CD14-positive monocyte (primary cell): ENCODE measurements around the gene RDH14. TPM values are rescaled to one million over a fixed set of nuclear protein-coding genes. Genes with fewer than 3 reads are reported as not detected.

ENCODE experiments used
- DNase-seq, 3 donors: peaks; one replicate each; pipeline ENCODE4 v3.0.0-alpha.2; 2011 to 2022
- H2AFZ ChIP-seq: 2 replicates; pipeline ENCODE4 v1.6.0; 2012; ENCODE audit warnings: mild to moderate bottlenecking, low read depth, low read length, inconsistent platforms; ENCODE audit not compliant: insufficient read depth, poor library complexity, severe bottlenecking
- H3K27ac ChIP-seq, 2 donors: 1 replicate in 1 of 2; 2 replicates in 1 of 2; pipeline ENCODE4 v1.5.1; 2012 to 2013; ENCODE audit warnings: low read length in 2 of 2, control low read depth in 1 of 2, inconsistent platforms in 1 of 2, low read depth in 1 of 2, mild to moderate bottlenecking in 1 of 2
- H3K27me3 ChIP-seq, 2 donors: one replicate each; pipeline versions ENCODE4 v1.6.0 to v1.6.1; 2011 to 2013; ENCODE audit warnings: low read length in 2 of 2; ENCODE audit not compliant: control insufficient read depth in 2 of 2, insufficient read depth in 2 of 2
- H3K36me3 ChIP-seq, 2 donors: replicated peaks in 1 of 2; 1 replicate in 1 of 2; 2 replicates in 1 of 2; pipeline versions ENCODE4 v1.5.1 to v1.6.1; 2012 to 2013; ENCODE audit warnings: low read length in 2 of 2, control low read depth in 1 of 2, inconsistent platforms in 1 of 2, mild to moderate bottlenecking in 1 of 2; ENCODE audit not compliant: insufficient read depth in 2 of 2, control insufficient read depth in 1 of 2
- H3K4me1 ChIP-seq, 2 donors: 1 replicate in 1 of 2; 2 replicates in 1 of 2; pipeline versions ENCODE4 v1.5.1 to v1.6.1; 2012 to 2013; ENCODE audit warnings: low read length in 2 of 2, control low read depth in 1 of 2, inconsistent platforms in 1 of 2, mild to moderate bottlenecking in 1 of 2, moderate library complexity in 1 of 2; ENCODE audit not compliant: insufficient read depth in 2 of 2, control insufficient read depth in 1 of 2
- H3K4me2 ChIP-seq: replicated peaks from 2 replicates; pipeline ENCODE3; 2012; ENCODE audit warnings: low read length, moderate library complexity, mild to moderate bottlenecking; ENCODE audit not compliant: poor library complexity, severe bottlenecking; ENCODE audit errors: extremely low read depth
- H3K4me3 ChIP-seq, 3 experiments: fragments of 200-600 bp in 1 of 3; sonication (generic) in 1 of 3; replicated peaks in 1 of 3; 1 replicate in 2 of 3; 2 replicates in 1 of 3; pipeline ENCODE4 v1.5.1; 2011 to 2013; ENCODE audit warnings: low read length in 3 of 3, mild to moderate bottlenecking in 3 of 3, control low read depth in 2 of 3, low read depth in 2 of 3, inconsistent platforms in 1 of 3, moderate library complexity in 1 of 3
- H3K79me2 ChIP-seq: 2 replicates; pipeline ENCODE4 v1.6.0; 2012; ENCODE audit warnings: mild to moderate bottlenecking, control low read depth, inconsistent platforms, low read length, moderate library complexity; ENCODE audit not compliant: insufficient read depth
- H3K9ac ChIP-seq: 2 replicates; pipeline ENCODE4 v1.6.0; 2017; ENCODE audit warnings: low read length, mild to moderate bottlenecking; ENCODE audit not compliant: insufficient read depth, poor library complexity, severe bottlenecking
- H3K9me3 ChIP-seq, 2 donors: replicated peaks in 1 of 2; 1 replicate in 1 of 2; 2 replicates in 1 of 2; pipeline versions ENCODE4 v1.5.1 to v1.6.1; 2012 to 2013; ENCODE audit warnings: low read length in 2 of 2, control low read depth in 1 of 2; ENCODE audit not compliant: control insufficient read depth in 1 of 2, insufficient read depth in 1 of 2
- H4K20me1 ChIP-seq: 2 replicates; pipeline ENCODE4 v1.6.0; 2012; ENCODE audit warnings: mild to moderate bottlenecking, low read length, control low read depth, moderate library complexity; ENCODE audit not compliant: insufficient read depth
- H3K27ac Mint-ChIP-seq, 7 donors: one replicate each; pipeline ENCODE4 v1.8.0; 2020; ENCODE audit warnings: mild to moderate bottlenecking in 7 of 7, mixed read lengths in 7 of 7, moderate library complexity in 6 of 7, inconsistent platforms in 2 of 7
- H3K27me3 Mint-ChIP-seq, 3 donors: one replicate each; pipeline ENCODE4 v1.8.0; 2021 to 2022; ENCODE audit warnings: low read depth in 3 of 3, mild to moderate bottlenecking in 3 of 3, mixed read lengths in 3 of 3, moderate library complexity in 3 of 3, inconsistent platforms in 1 of 3
- H3K36me3 Mint-ChIP-seq, 2 donors: one replicate each; pipeline ENCODE4 v1.8.0; 2020; ENCODE audit warnings: mixed read lengths in 2 of 2, inconsistent platforms in 1 of 2, mild to moderate bottlenecking in 1 of 2
- H3K4me1 Mint-ChIP-seq: one replicate; pipeline ENCODE4 v1.8.0; 2020; ENCODE audit warnings: mild to moderate bottlenecking, mixed read lengths
- H3K4me3 Mint-ChIP-seq, 2 donors: one replicate each; pipeline ENCODE4 v1.8.0; 2020; ENCODE audit warnings: mild to moderate bottlenecking in 2 of 2, mixed read lengths in 2 of 2, moderate library complexity in 1 of 2
- H3K9me3 Mint-ChIP-seq, 7 donors: one replicate each; pipeline ENCODE4 v1.8.0; 2020 to 2022; ENCODE audit warnings: mixed read lengths in 7 of 7, mild to moderate bottlenecking in 6 of 7, moderate library complexity in 6 of 7, inconsistent platforms in 2 of 7
- WGBS: methylation state at CpG from one replicate; pipeline ENCODE4 v1.1.5; 2013; ENCODE audit warnings: missing lambda C conversion rate; ENCODE audit not compliant: insufficient coverage; 5-methylcytosine and 5-hydroxymethylcytosine counted together
- intact Hi-C, 2 donors: fragments of 100-400 bp; cut with micrococcal nuclease; formaldehyde crosslinking; loops; one replicate each; pipeline versions ENCODE4 v1.15.0 to v1.15.1; 2023
- polyA plus RNA-seq, 3 donors: library from polyadenylated mRNA; depleted of rRNA in 1 of 3; unstranded in 2 of 3; stranded (reverse) in 1 of 3; fragments of 300-500 nt in 2 of 3; fragments of >200 nt in 1 of 3; fragmentation: Illumina TruSeq in 2 of 3; gene quantifications; 1 replicate in 2 of 3; 2 replicates in 1 of 3; pipeline ENCODE4 v1.2.3, GENCODE V29; 2012 to 2021
- TF ChIP-seq, protein P1 (sequence below): fragments of 200-600 bp; IDR thresholded peaks from one replicate; pipeline ENCODE4 v1.8.0; 2022; ENCODE audit warnings: antibody characterized with exemption, mild to moderate bottlenecking

The RDH14 gene
- polyA plus RNA-seq, 3 donors = 5.5 to 16.3 (median 14.3) TPM

GRCh38 chr2:18600255-18600613 is 39.8 kb upstream of the RDH14 start:
- Histone ChIP-seq H3K27me3 (no peaks in the 10 kb centered on the region), H3K9ac (no peak overlapping the region), H3K4me3 (no peak overlapping the region), H3K27ac (no peak overlapping the region), H3K36me3 (no peaks in the 10 kb centered on the region), H3K4me2 (no peak overlapping the region), H3K79me2 (no peaks in the 10 kb centered on the region), H4K20me1 (no peaks in the 10 kb centered on the region), H3K4me1 (no peaks in the 10 kb centered on the region), H3K9me3 (peaks cover 0 to 4% of the 10 kb centered on the region in 2 donors), H2AFZ (no peak overlapping the region)
- Mint-ChIP-seq H3K9me3 (peaks cover 0 to 6% (median 2%) of the 10 kb centered on the region in 7 donors), H3K4me1 (no peaks in the 10 kb centered on the region), H3K36me3 (no peaks in the 10 kb centered on the region), H3K27me3 (no peaks in the 10 kb centered on the region), H3K27ac (no peak overlapping the region), H3K4me3 (no peak overlapping the region)
- no CpG with 5 or more reads among the region's 2 CpGs for WGBS
- DNase-seq = no peak
- intact Hi-C loops = no loop called here
- TF ChIP-seq, protein P1, sequence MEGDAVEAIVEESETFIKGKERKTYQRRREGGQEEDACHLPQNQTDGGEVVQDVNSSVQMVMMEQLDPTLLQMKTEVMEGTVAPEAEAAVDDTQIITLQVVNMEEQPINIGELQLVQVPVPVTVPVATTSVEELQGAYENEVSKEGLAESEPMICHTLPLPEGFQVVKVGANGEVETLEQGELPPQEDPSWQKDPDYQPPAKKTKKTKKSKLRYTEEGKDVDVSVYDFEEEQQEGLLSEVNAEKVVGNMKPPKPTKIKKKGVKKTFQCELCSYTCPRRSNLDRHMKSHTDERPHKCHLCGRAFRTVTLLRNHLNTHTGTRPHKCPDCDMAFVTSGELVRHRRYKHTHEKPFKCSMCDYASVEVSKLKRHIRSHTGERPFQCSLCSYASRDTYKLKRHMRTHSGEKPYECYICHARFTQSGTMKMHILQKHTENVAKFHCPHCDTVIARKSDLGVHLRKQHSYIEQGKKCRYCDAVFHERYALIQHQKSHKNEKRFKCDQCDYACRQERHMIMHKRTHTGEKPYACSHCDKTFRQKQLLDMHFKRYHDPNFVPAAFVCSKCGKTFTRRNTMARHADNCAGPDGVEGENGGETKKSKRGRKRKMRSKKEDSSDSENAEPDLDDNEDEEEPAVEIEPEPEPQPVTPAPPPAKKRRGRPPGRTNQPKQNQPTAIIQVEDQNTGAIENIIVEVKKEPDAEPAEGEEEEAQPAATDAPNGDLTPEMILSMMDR = no peak

DNA sequence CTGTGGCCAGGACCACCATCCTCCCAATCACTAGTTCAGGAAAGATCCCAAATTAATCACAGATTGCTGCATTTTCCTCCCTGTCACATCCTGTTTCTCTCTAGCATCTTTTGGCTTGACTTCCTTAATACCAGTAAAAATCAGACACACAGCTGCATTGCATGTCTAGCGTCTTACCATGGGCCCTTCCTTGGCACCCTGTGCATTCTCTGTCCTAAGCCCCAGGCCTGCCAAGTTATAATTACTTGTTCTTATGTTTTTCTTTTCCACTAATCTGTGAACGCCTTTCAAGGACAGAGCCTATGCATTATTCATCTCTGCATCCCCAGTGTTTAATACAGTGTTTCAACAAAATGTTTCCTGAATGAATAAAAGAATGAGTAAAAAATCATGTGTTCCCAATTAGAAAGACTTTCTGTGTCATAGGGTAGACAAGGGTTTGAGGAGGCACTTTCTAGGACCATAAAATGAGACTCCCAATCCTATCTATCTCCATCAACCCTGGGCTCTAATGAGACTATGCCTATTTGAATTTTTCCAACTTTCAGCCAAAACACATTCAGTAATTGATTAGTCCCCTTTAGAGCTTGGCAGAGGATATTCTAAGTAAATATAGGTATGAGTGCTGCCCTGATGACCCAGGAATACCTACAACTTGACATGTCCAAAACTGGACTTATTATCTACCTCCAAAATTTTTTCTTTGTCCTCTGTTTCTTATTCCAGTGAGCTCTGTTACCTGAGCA is 39.2 kb upstream of the RDH14 start:
- Histone ChIP-seq H3K36me3 (no peaks in the 10 kb centered on the region), H2AFZ (no peak overlapping the region), H3K4me2 (no peak overlapping the region), H3K79me2 (no peaks in the 10 kb centered on the region), H3K4me3 (no peak overlapping the region), H3K9me3 (peaks cover 0 to 4% of the 10 kb centered on the region in 2 donors), H3K27ac (no peak overlapping the region), H4K20me1 (no peaks in the 10 kb centered on the region), H3K4me1 (no peaks in the 10 kb centered on the region), H3K27me3 (no peaks in the 10 kb centered on the region), H3K9ac (no peak overlapping the region)
- no peak overlapping the region for H3K4me3 Mint-ChIP-seq
- TF ChIP-seq, protein P1 = no peak
- peaks cover 0 to 6% (median 4%) of the 10 kb centered on the region in 7 donors for H3K9me3 Mint-ChIP-seq
- H3K36me3 Mint-ChIP-seq = no peaks in the 10 kb centered on the region
- DNase-seq = no peak
- no peak overlapping the region for H3K27ac Mint-ChIP-seq
- WGBS = no CpG with 5 or more reads among the region's 2 CpGs
- H3K27me3 Mint-ChIP-seq = no peaks in the 10 kb centered on the region
- intact Hi-C loops = no loop called here
- H3K4me1 Mint-ChIP-seq = no peaks in the 10 kb centered on the region
